Activated T-helper 2 cell treated with anti-CD3 and anti-CD28 coated beads, Interferon-gamma antibody, Interleukin-2, Interleukin-4, amounts not matched to agents 10 μg/mL and 5 μg/mL and 100 μg/mL, durations not matched to agents 14 hours and 24 hours and 36 hours (primary cell): Measurements from ENCODE around the gene FAM209B. TPM values are rescaled to one million over a fixed set of nuclear protein-coding genes. Genes with fewer than 3 reads are reported as not detected.
"Not testable (repeated sequence)": the region's sequence is repeated elsewhere in the genome, so short reads cannot be mapped to it uniquely, and the experiment has no call there.

Experiments used
- DNase-seq: peaks from one replicate; pipeline ENCODE4 v3.0.0; 2021; ENCODE audit warnings: low spot score
- H3K27ac Mint-ChIP-seq: one replicate; pipeline ENCODE4 v1.8.0; 2021; ENCODE audit warnings: mixed read lengths
- H3K27me3 Mint-ChIP-seq: one replicate; pipeline ENCODE4 v1.8.0; 2021; ENCODE audit warnings: low read depth, mixed read lengths
- H3K36me3 Mint-ChIP-seq: one replicate; pipeline ENCODE4 v1.8.0; 2021; ENCODE audit warnings: low read depth, mixed read lengths
- H3K4me1 Mint-ChIP-seq: one replicate; pipeline ENCODE4 v1.8.0; 2021; ENCODE audit warnings: low read depth, mixed read lengths
- H3K4me3 Mint-ChIP-seq: one replicate; pipeline ENCODE4 v1.8.0; 2021; ENCODE audit warnings: low read depth, mild to moderate bottlenecking, moderate library complexity, mixed read lengths
- H3K9me3 Mint-ChIP-seq: one replicate; pipeline ENCODE4 v1.8.0; 2021; ENCODE audit warnings: mixed read lengths
- intact Hi-C: fragments of 100-400 bp; cut with micrococcal nuclease; formaldehyde crosslinking; loops from one replicate; pipeline ENCODE4 v1.15.1; 2023
- total RNA-seq: library from RNA; stranded (reverse); gene quantifications from 2 replicates; pipeline ENCODE4 v1.2.3, GENCODE V29; 2022

The FAM209B gene
- total RNA-seq = 0.97 and 1.8 TPM in 2 replicates

- intact Hi-C loops, H3K27ac Mint-ChIP-seq, H3K36me3 Mint-ChIP-seq, H3K4me1 Mint-ChIP-seq, H3K9me3 Mint-ChIP-seq, DNase-seq, H3K4me3 Mint-ChIP-seq, H3K27me3 Mint-ChIP-seq: not testable (repeated sequence)
These were observed at the start of gene FAM209B for GRCh38 chr20:56532946-56533345. FAM209B (plus strand) TSS chr20:56533246; CDS start chr20:56533342, 96 bp downstream.

GRCh38 chr20:56483970-56484369, 49.1 kb upstream of the FAM209B start:
- DNase-seq = no peak
- Mint-ChIP-seq H3K36me3 (peaks cover 82% of the 10 kb centered on the region), H3K4me3 (no peak overlapping the region), H3K4me1 (peaks cover 16% of the 10 kb centered on the region), H3K9me3 (no peaks in the 10 kb centered on the region), H3K27ac (peak overlapping the region; percentile 3), H3K27me3 (no peaks in the 10 kb centered on the region)
- intact Hi-C loops = no loop called here

GRCh38 chr20:56487216-56487615, 45.8 kb upstream of the FAM209B start:
- H3K27ac Mint-ChIP-seq = no peak overlapping the region
- no peak overlapping the region for H3K4me3 Mint-ChIP-seq
- intact Hi-C loops = no loop called here
- no peak for DNase-seq
- H3K36me3 Mint-ChIP-seq = peaks cover 78% of the 10 kb centered on the region
- no peaks in the 10 kb centered on the region for H3K9me3 Mint-ChIP-seq
- H3K4me1 Mint-ChIP-seq = peaks cover 11% of the 10 kb centered on the region
- H3K27me3 Mint-ChIP-seq = no peaks in the 10 kb centered on the region

GRCh38 chr20:56488566-56488965, 44.5 kb upstream of the FAM209B start:
- no peak for DNase-seq
- H3K9me3 Mint-ChIP-seq = no peaks in the 10 kb centered on the region
- H3K4me1 Mint-ChIP-seq = peaks cover 7% of the 10 kb centered on the region
- H3K27me3 Mint-ChIP-seq = no peaks in the 10 kb centered on the region
- intact Hi-C loops = no loop called here
- H3K4me3 Mint-ChIP-seq = no peak overlapping the region
- H3K27ac Mint-ChIP-seq = no peak overlapping the region
- peaks cover 79% of the 10 kb centered on the region for H3K36me3 Mint-ChIP-seq

- H3K36me3 Mint-ChIP-seq = peaks cover 36% of the 10 kb centered on the region
- H3K27me3 Mint-ChIP-seq = no peaks in the 10 kb centered on the region
- H3K4me1 Mint-ChIP-seq = peaks cover 9% of the 10 kb centered on the region
- H3K27ac Mint-ChIP-seq = no peak overlapping the region
- no peak overlapping the region for H3K4me3 Mint-ChIP-seq
- DNase-seq = no peak
- peaks cover 6% of the 10 kb centered on the region for H3K9me3 Mint-ChIP-seq
- intact Hi-C loops = no loop called here
These were observed 31.9 kb upstream of the FAM209B start for GRCh38 chr20:56501116-56501515.

GRCh38 chr20:56503916-56504315, 29.1 kb upstream of the FAM209B start:
- Mint-ChIP-seq H3K27me3 (no peaks in the 10 kb centered on the region), H3K36me3 (peaks cover 19% of the 10 kb centered on the region), H3K4me1 (peaks cover 10% of the 10 kb centered on the region), H3K4me3 (no peak overlapping the region), H3K27ac (no peak overlapping the region), H3K9me3 (no peaks in the 10 kb centered on the region)
- no peak for DNase-seq
- intact Hi-C loops = no loop called here

GRCh38 chr20:56504373-56505005, 28.6 kb upstream of the FAM209B start:
- Mint-ChIP-seq H3K9me3 (no peaks in the 10 kb centered on the region), H3K4me3 (no peak overlapping the region), H3K27me3 (no peaks in the 10 kb centered on the region), H3K36me3 (peaks cover 18% of the 10 kb centered on the region), H3K27ac (no peak overlapping the region), H3K4me1 (peaks cover 10% of the 10 kb centered on the region)
- DNase-seq = peak; percentile 9
- intact Hi-C loops = no loop called here

- no peak overlapping the region for H3K27ac Mint-ChIP-seq
- DNase-seq = no peak
- peaks cover 18% of the 10 kb centered on the region for H3K36me3 Mint-ChIP-seq
- H3K4me3 Mint-ChIP-seq = no peak overlapping the region
- no peaks in the 10 kb centered on the region for H3K27me3 Mint-ChIP-seq
- H3K9me3 Mint-ChIP-seq = no peaks in the 10 kb centered on the region
- intact Hi-C loops = no loop called here
- peaks cover 10% of the 10 kb centered on the region for H3K4me1 Mint-ChIP-seq
These were observed 26.9 kb upstream of the FAM209B start for GRCh38 chr20:56506103-56506502.

GRCh38 chr20:56511926-56512325, 21.1 kb upstream of the FAM209B start:
- Mint-ChIP-seq H3K27me3 (no peaks in the 10 kb centered on the region), H3K4me3 (no peak overlapping the region), H3K9me3 (no peaks in the 10 kb centered on the region), H3K4me1 (no peaks in the 10 kb centered on the region), H3K36me3 (peaks cover 32% of the 10 kb centered on the region), H3K27ac (no peak overlapping the region)
- intact Hi-C loops = no loop called here
- DNase-seq = no peak

- intact Hi-C loops = no loop called here
- H3K27me3 Mint-ChIP-seq = no peaks in the 10 kb centered on the region
- no peak overlapping the region for H3K4me3 Mint-ChIP-seq
- H3K36me3 Mint-ChIP-seq = peaks cover 42% of the 10 kb centered on the region
- no peak for DNase-seq
- H3K9me3 Mint-ChIP-seq = no peaks in the 10 kb centered on the region
- H3K27ac Mint-ChIP-seq = no peak overlapping the region
- no peaks in the 10 kb centered on the region for H3K4me1 Mint-ChIP-seq
These were observed 19.6 kb upstream of the FAM209B start for GRCh38 chr20:56513161-56514150.

- H3K9me3 Mint-ChIP-seq = peaks cover 20% of the 10 kb centered on the region
- H3K27me3 Mint-ChIP-seq = no peaks in the 10 kb centered on the region
- H3K36me3 Mint-ChIP-seq = peaks cover 69% of the 10 kb centered on the region
- intact Hi-C loops = loop anchor here (5.0 kb wide), 1 partner anchor 114 kb away; no protein-coding TSS in a partner anchor
- no peaks in the 10 kb centered on the region for H3K4me1 Mint-ChIP-seq
- H3K27ac Mint-ChIP-seq = no peak overlapping the region
- no peak for DNase-seq
- H3K4me3 Mint-ChIP-seq = no peak overlapping the region
These were observed 16.4 kb upstream of the FAM209B start for GRCh38 chr20:56516631-56517030.

- DNase-seq = no peak
- Mint-ChIP-seq H3K27me3 (no peaks in the 10 kb centered on the region), H3K27ac (no peak overlapping the region), H3K9me3 (peaks cover 22% of the 10 kb centered on the region), H3K4me3 (no peak overlapping the region), H3K4me1 (no peaks in the 10 kb centered on the region), H3K36me3 (peaks cover 72% of the 10 kb centered on the region)
- intact Hi-C loops = loop anchor here (5.0 kb wide), 1 partner anchor 115 kb away; no protein-coding TSS in a partner anchor
These were observed 15.8 kb upstream of the FAM209B start for GRCh38 chr20:56517211-56517610.

- Mint-ChIP-seq H3K27ac (no peak overlapping the region), H3K27me3 (no peaks in the 10 kb centered on the region), H3K9me3 (peaks cover 22% of the 10 kb centered on the region), H3K4me3 (no peak overlapping the region), H3K36me3 (peaks cover 75% of the 10 kb centered on the region), H3K4me1 (no peaks in the 10 kb centered on the region)
- intact Hi-C loops = loop anchor here (5.0 kb wide), 1 partner anchor 115 kb away; no protein-coding TSS in a partner anchor
- no peak for DNase-seq
These were observed 15.4 kb upstream of the FAM209B start for GRCh38 chr20:56517641-56518040.
